D721Med (cell line): ENCODE measurements around the gene DCUN1D1.
A peak's percentile ranks its signal among the peaks of the same experiment; 100 is the strongest.

Source experiments
- DNase-seq: peaks from one replicate; pipeline ENCODE4 v3.0.0; 2011; ENCODE audit warnings: low spot score; ENCODE audit not compliant: insufficient read length
- FAIRE-seq: peaks from 2 replicates; lab custom pipeline; 2011; peaks lifted over from hg19 to GRCh38; lab: Jason Lieb, UNC
- CTCF ChIP-seq: IDR thresholded peaks from 2 replicates; pipeline ENCODE4 v1.5.1; 2012; ENCODE audit warnings: mild to moderate bottlenecking, control low read depth; ENCODE audit not compliant: insufficient read depth; ENCODE audit errors: missing control alignments

The DCUN1D1 gene

GRCh38 chr3:182937293-182938051 is 42.9 kb downstream of the DCUN1D1 start:
- DNase-seq (no peak), FAIRE-seq (no peak)
- TF ChIP-seq CTCF: no peak

GRCh38 chr3:182936918-182937285 is 43.4 kb downstream of the DCUN1D1 start:
- DNase-seq: no peak
- TF ChIP-seq CTCF: no peak
- no peak for FAIRE-seq

- TF ChIP-seq CTCF: no peak
- no peak for DNase-seq
- no peak for FAIRE-seq
Observed at GRCh38 chr3:182936239-182936917, 44.0 kb downstream of the DCUN1D1 start.

- no peak for DNase-seq
- FAIRE-seq: no peak
- no peak for TF ChIP-seq CTCF
Observed at GRCh38 chr3:182935803-182936202, 44.5 kb downstream of the DCUN1D1 start.

GRCh38 chr3:182925944-182926337 is 54.4 kb downstream of the DCUN1D1 start:
- DNase-seq: no peak
- TF ChIP-seq CTCF: no peak
- no peak for FAIRE-seq

GRCh38 chr3:182925330-182925943 is 54.9 kb downstream of the DCUN1D1 start:
- DNase-seq (no peak), FAIRE-seq (peak; percentile 48)
- no peak for TF ChIP-seq CTCF
